Stimulated activated CD8-positive, alpha-beta memory T cell treated with anti-CD3 and anti-CD28 coated beads, Interleukin-4, amount 100 ng/mL, for 1 hour (primary cell): Measurements from ENCODE around the gene PSTPIP1.
"Not testable (repeated sequence)": the region's sequence is repeated elsewhere in the genome, so short reads cannot be mapped to it uniquely, and the experiment has no call there.

Experiments
- DNase-seq, 2 donors: peaks; one replicate each; pipeline ENCODE4 v3.0.0-alpha.2; 2020; ENCODE audit warnings: low read depth in 2 of 2, low spot score in 1 of 2

PSTPIP1 gene

DNA sequence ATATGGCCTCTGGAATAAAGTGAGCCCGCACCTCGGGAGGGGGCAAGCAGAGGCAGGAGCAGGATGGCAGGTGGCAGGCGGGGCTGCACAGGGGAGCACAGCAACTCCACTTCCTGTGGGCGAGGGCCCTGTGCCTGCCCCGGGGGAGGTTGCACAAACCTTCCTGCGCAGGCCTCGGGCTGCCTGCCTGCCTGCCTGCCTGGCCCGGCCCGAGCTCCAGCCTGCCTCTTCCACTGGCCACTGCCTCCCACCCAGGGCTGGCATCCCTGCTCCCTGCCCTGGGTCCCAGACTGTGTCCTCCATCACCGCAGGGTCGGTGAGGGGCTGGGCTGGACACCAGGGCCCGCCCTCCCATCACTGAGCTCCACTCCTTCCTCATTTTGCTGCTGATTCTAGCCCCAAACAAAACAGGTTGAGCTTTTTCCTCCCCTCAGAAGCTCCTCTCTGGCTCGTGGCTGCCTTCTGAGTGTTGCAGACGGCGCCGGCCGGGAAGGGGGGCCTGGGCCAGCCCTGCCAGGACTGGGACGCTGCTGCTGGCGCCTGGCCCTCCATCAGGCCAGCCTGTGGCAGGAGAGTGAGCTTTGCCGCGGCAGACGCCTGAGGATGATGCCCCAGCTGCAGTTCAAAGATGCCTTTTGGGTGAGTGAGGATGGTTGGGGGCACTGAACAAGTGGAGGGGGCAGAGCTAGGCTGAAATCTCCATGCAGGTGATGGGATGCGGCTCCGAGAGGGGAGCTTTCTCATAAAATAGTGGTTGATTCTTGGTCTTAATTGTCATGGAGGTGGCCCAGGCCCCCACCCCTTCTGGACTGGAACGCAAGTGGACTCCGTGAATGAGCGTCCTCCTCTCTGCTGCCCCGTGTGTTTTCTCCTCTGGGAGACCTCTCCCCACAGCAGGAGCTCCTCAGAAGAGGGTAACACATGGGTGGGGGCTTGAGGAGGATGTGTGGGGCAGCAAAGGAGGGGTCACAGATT lies at the start of gene PSTPIP1:
Gene PSTPIP1 (plus strand): TSS at position 156 of the 975 bp plus-strand sequence. CDS start 448 bp downstream, at position 604.
- DNase-seq, result no peak

DNA sequence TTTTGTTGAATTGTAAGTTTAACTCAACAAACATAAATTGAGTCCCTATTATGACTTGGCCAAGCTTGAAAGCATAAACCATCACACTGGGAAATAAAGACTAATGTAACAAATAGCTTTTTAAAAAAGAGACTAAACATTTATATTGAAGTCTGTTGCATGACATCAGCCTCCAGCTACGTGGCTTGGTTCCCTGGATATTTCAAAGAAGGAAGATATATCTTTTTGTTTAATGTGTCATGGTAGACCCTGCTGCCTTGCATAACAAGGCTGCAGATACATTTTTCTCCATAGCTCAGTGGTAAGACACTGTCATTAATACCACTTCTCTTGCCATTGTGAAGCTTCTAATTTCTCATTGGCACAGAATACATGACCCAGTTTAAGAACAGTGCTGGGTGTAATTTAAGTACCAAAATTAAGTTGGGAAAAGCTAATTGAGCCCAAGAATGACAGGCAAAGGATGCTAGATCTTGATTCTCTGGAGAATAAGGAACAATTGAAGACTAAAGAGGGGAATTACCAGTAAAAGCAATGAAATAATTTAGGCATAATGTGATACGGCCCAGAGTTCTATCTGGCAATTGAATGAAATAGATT lies 49.3 kb upstream of the PSTPIP1 start:
- no peak for DNase-seq

GRCh38 chr15:76947454-76947853 lies 47.5 kb upstream of the PSTPIP1 start:
- DNase-seq, result no peak

GRCh38 chr15:76951220-76951619 lies 43.7 kb upstream of the PSTPIP1 start:
- DNase-seq, result no peak

- no peak for DNase-seq
These were observed 41.0 kb upstream of the PSTPIP1 start for GRCh38 chr15:76953913-76954312.

GRCh38 chr15:76954744-76955143 lies 40.2 kb upstream of the PSTPIP1 start:
- no peak for DNase-seq

DNA sequence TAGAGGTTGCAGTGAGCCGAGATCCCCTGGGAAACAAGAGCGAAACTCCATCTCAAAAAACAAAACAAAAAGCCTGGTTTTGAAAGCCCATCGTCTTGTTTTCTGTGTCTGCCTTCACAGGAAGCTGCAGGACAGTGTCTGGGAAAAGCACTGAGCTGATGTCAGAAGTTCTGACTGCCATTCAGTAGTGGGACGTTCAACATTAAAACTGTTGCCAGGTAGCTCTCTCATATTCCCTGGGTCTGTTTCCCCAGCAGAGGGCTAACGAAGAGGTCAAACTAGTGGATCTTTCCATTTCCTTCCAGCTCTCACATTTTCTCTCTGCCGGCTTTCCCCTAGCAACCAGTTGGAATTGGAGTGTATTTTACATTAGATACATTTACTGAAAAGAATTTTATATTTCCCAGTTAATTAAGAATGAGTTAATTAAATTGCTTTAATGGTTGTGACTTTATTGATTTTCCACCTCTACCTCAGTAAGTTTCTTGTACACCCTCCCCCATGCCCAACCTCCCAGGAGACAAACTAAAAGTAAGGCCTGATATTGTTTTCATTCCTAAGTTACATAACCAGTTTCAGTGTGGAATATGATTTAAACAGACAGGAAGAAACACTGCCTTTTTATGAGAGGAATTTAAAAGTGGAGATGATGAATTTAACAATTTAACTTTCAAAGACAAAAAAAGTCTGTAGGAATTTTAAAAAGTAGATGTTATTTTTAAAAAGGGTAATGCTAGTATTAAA lies 33.5 kb upstream of the PSTPIP1 start:
- DNase-seq, result no peak

DNA sequence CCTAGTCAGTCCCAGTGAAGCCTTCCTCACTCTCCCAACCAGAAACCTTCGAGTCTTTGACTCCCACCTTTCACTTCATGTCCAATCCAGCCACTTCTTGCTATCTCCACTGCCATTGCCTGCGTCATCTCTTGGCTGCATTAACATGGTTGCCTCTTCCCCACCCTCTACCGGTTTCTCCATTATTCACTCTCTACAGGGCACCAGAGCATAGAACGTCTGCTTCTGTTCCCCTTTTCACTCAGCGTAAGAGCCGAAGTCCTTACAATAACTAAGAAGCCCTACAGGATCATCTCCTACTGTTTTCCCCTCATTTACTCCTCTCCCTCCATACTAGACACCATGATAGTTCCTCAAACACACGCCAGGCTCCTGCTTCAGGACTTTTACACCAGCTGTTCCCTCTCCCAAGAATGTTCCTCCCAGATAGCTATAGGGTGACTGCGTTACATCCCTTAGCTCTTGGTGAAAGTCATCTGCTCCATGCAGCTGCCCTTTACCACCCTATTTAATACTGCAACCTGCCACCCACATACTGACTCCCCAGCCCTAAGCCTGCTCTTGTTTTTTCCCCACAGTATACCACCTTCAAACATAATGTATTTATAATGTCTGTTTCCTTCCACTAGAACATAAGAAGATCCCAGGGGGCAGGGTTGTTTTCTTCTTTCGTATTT lies 32.5 kb upstream of the PSTPIP1 start:
- no peak for DNase-seq

DNA sequence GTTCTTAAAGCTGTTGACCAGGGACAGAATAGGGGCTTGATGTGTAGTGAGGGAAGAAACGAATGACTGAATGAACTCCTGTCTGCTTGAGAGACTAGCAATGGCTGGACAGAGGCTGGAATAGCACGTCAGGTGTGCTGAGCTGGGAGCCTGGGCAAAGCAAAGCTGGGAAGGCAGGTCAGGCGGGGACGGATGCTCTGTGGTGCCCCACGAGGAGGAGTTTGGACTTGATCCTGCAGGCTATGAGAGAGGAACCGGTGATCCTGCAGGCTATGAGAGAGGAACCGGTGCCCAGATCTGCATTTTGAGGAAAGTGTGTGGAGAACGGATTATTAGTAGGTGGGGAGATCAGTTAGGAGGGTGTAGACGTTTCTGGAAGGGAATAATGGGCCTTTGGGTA lies 31.3 kb upstream of the PSTPIP1 start:
- DNase-seq, result no peak

GRCh38 chr15:76964157-76964556 lies 30.8 kb upstream of the PSTPIP1 start:
- DNase-seq, result no peak

DNA sequence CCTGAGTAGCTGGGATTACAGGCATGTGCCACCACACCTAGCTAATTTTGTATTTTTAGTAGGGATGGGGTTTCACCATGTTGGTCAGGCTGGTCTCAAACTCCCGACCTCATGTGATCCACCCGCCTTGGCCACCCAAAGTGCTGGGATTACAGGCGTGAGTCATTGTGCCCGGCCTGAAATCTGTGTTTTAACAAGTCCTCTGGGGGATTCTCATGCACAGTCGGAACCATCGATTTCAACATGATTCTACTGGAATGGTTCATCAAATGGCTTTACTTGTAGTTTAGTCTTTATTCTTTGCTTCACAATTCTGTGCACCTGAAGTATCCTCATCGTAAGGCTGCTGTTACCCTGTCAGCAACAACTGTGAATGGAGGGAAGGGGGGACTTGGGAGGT lies 28.9 kb upstream of the PSTPIP1 start:
- not testable (repeated sequence) for DNase-seq

GRCh38 chr15:76967067-76967466 lies 27.9 kb upstream of the PSTPIP1 start:
- DNase-seq, result no peak

DNA sequence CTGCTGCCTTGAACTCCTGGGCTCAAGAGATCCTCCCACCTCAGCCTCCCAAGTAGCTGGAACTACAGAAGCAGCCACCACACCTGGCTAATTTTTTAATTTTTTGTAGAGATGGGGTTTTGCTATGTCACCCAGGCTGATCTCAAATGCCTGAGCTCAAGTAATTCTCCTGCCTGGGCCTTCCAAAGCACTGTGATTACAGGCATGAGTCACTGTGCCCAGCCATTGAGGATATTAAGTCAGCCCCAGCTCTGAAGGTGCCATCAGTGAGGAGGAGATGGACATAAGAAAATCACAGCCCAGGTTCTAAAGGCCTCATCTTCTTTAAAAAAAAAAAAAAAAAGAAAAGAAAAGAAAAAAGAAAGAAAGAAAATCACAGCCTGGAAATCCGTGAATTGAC lies 26.6 kb upstream of the PSTPIP1 start:
- DNase-seq, result no peak

DNA sequence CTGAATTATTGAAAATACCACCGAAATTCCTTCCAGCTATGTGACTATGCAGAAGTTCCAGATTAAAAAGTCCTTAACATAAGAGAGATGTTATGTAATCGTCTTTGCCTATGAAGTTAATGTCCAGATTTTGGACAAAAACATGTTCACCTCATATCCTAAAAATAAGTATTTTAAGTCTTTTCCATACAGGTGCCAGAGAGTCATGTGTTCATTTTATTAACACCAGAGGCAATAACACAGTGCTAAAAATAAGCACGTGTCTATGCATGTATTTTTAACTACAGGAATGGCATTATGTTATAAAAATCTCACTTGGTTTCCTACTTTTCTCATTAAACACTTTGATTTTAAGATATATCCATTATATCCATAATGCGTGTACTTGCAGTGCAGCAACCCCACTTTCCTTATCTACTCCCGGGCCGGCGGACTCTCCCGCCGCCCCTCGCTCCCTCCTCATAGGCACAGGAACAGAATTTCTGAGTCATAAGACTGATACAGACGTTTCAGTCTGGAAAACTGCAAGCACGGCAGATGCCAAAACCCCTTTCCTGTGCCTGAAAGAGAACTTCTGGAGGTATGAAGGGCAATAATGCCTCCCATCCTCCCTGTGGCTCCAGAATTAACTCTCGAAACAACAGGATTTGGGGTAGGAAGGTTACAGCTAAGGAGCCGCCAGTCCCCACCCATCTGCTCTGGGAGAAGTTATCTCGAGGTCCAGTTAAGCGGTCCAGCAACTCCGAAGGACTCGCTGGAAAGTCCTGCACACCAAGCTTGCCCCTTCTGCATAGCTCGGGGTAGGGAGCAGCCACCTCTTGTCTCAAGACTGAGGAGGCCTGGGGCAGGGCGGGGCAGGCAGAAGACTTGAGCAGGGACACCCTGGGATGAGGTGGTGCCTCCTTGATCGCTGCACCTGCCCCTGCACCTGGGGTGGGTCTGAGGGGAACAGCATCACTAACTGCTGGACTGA lies 22.3 kb upstream of the PSTPIP1 start:
- DNase-seq, result no peak

DNA sequence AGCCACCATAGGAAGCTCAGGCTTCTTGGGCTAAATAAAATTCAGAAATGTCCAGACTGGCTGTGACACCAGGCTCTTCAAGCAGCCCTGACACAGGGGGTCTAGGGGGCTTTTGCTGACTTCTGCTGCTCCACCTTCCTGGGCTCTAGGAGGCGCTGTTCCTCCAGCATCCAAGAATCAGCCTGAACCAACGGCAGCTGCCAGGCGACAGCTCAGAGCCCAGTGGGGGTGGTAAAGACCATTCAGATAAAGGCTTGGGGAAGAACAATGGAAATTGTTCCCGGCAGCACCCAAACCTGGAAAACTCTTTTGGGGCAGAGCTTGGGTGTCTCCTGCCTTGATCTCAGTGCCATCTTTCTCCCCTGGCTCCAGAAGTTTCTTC lies 21.6 kb upstream of the PSTPIP1 start:
- peak in 1 of 2 donors; percentile 44 for DNase-seq

GRCh38 chr15:76973906-76974305 lies 21.0 kb upstream of the PSTPIP1 start:
- DNase-seq, result no peak

DNA sequence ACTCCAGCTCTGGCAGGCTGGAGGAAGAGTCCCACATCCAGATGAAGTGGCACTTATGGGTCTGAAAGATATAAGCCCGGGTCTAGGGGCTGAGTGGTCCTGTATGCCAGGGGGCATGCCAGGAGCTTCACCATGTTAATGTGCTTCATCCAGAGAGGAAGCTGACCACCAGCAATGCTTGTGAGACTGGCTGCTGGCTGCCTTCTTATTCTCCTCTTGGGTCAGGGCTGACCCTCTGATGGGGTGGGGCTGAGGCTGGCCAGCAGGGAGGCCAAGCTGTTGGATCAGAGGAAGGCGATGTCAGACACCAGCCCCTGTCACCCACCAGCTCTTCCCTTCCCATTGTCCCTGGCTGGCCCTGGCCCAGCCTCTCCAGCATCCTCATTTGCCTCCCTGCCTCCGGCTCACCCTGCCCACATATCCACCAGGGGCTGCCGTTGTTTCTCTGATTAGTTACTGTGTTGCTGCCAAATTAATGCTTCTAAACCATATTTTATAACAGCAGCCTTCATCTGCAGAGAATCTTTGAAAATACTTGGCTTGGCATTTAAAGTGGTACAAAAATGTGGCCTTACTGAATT lies 20.4 kb upstream of the PSTPIP1 start:
- no peak for DNase-seq

GRCh38 chr15:76976141-76976540 lies 18.8 kb upstream of the PSTPIP1 start:
- DNase-seq, result no peak

GRCh38 chr15:76976572-76977270 lies 18.2 kb upstream of the PSTPIP1 start:
- DNase-seq, result no peak
